GM19395 (cell line): ENCODE data around the gene IGSF9.

Experiments
- ATAC-seq: cut with Tn5 transposase; IDR thresholded peaks from one replicate; pipeline ENCODE4 v1.9.1; 2021; ENCODE audit warnings: mild to moderate bottlenecking, moderate library complexity; ENCODE audit not compliant: unreplicated experiment

The IGSF9 gene

GRCh38 chr1:159945483-159946241, at the start of gene IGSF9:
Gene IGSF9, minus strand, starts transcription at chr1:159945613. Its CDS starts 2,159 bp downstream, at chr1:159943454.
- ATAC-seq: no peak

DNA sequence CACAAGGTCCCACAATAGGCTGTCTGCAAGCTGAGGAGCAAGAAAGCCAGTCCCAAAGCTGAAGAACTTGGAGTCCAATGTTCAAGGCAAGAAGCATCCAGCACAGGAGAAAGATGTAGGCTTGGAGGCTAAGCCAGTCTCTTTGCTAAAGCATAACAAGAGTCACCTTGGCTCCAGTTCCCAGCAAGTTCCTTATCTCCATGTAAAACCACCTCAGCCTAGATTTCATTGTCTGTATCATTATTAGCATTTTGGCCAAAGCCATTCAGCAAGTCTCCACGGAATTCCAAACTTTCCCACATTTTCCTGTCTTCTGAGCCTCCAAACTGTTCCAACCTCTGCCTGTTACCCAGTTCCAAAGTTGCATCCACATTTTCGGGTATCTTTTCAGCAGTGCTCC, 49.5 kb upstream of the IGSF9 start:
- ATAC-seq: no peak

DNA sequence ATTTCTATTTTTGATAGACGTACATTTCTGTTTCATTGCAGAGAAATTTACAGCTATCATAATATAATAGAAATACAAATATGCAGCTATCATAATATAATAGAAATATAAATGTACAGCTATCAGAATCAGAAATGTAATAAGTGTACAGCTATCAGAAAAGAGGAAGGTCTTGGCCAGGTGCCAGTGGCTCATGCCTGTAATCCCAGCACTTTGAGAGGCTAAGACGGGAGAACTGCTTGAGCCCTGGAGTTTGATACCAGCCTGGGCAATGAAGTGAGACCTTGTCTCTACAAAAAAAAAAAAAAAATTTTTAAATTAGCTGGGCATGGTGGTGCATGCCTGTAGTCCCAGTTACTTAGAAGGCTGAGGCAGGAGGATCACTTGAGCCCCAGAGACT, 48.5 kb upstream of the IGSF9 start:
- ATAC-seq: no peak

DNA sequence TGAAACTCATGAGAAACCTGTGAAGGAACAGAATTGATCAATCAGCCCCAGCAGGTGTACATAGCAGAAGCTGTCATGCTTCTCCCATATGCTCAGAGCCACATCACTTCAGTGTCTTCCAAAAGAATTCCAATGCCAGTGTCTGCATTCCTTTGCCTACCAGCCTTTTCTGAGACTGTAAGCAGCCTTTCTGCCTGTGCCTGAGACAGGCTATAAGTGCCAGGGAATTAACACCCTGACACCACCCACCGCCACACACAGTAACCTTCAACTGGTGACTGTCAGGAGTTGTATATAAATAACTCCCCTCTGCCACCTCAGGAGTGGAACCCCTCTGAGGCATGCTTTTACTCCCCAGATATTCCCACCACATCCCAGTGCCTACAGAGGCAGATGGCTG, 46.7 kb upstream of the IGSF9 start:
- ATAC-seq: no peak

DNA sequence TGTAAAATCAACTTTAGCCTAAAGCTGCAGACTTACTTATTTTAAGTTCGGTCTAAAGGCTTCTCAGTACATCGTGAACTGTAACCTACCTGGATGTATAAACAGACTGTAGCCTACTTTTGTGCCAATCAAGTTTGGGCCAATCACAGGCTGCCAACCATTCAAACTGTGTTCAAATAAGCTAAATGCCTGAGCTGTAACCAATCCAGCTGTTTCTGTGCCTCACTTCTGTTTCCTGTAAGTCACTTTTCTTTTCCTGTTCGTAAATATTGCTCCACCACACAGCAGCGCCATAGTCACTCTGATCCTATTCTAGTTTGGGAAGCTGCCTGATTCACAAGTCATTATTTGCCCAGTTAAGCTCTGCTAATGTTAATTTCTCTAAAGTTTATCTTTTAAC, 46.1 kb upstream of the IGSF9 start:
- no peak for ATAC-seq

- ATAC-seq: no peak
These were observed 44.6 kb upstream of the IGSF9 start for GRCh38 chr1:159990005-159990404.

DNA sequence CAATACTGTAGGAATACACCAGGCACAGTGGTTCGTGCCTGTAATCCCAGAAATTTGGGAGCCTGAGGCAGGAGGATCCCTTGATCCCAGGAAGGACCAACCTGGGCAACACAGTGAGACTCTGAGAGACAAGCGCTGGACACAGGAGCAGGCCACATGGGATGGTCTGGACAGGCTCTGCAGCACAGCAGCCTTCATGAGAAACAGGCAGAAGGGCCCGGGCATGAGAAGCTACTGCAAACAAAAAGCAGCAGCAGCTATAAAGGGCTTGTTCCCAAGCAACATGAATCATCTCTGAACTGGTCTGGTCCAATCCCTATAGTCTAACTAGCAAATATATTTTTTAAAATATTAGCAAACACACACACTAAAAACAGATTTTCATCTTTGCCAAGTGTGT, 44.2 kb upstream of the IGSF9 start:
- ATAC-seq: no peak

- ATAC-seq: no peak
These were observed 42.6 kb upstream of the IGSF9 start for GRCh38 chr1:159988006-159988405.

DNA sequence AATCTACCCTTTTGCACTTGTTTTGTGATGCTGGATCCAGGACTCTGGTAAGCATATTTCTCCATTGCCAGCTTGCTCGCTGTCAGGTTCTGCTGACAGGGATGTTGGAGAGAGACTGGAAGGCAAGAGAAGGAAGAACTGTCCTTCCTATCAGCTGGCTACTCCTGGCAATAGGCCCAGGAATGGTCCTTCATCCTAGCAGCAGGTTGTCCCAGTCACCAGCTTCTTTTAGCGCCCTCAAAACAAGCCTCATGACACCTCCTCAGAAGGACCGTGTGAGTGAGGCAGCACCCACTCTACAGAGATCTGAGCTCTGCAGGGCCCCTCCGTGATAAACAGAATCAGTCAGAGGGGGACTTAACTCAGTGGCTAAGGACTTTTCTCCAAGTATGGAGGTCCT, 41.8 kb upstream of the IGSF9 start:
- no peak for ATAC-seq

- no peak for ATAC-seq
These were observed 41.1 kb upstream of the IGSF9 start for GRCh38 chr1:159986531-159986930.

GRCh38 chr1:159986093-159986492, 40.7 kb upstream of the IGSF9 start:
- no peak for ATAC-seq

DNA sequence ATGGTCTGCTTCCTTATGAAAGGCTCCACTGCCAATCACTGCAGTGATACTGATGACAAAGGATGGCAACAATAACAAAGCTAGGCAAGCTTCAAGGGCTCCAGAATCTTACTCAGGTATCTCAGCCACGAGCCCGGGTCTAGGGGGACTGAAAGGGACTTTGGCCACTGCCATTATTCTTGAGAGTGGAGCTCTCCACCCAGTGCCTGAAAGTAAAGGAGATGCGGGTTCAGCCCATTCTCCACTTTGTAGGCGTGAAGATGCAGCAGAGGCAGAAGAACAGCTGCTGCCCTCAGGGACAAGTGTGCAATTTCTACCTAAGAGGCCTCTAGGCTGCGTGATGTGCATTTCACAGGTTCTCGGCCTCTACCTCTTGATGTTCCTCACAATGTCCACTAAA, 40.1 kb upstream of the IGSF9 start:
- no peak for ATAC-seq

DNA sequence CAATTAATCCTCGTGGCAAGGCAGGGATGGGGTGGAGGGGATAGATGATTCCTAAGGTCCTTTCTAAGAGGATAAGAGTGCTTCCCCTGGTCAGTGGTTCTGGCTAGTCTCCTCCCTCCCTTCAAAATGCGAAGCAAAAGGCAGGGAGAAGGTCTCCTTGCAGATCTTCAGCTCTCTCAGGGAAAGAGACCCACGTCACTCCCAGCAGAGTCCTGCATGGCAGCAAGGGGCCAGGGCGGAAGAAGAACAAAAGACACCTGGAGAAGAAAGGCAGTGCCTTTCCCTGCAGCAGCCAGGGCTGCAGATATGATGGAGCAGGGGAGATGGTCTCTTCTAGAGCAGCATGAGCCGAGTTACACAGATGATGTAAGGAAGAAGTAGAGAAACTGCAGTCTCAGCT, 38.3 kb upstream of the IGSF9 start:
- no peak for ATAC-seq

GRCh38 chr1:159982280-159982679, 36.9 kb upstream of the IGSF9 start:
- no peak for ATAC-seq

- no peak for ATAC-seq
These were observed 36.1 kb upstream of the IGSF9 start for GRCh38 chr1:159981351-159982055.

DNA sequence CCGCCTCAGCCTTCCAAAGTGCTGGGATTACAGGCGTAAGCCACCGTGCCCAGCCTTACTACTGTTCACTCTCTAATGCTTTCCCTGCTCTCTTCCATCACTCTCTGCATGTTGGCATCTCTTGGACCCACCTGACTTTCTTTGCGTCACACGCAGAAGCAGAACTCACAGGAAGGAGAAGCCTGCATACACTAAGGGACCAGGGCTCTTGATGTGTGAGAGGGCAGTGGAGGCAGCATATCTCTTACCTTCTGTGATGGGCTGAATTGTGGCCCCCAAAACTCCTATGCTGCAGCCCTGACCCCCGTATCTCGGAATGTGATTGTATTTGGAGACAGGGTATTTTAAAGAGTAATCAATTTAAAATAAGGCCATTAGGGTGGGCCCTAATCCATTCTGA, 35.4 kb upstream of the IGSF9 start:
- ATAC-seq: no peak

DNA sequence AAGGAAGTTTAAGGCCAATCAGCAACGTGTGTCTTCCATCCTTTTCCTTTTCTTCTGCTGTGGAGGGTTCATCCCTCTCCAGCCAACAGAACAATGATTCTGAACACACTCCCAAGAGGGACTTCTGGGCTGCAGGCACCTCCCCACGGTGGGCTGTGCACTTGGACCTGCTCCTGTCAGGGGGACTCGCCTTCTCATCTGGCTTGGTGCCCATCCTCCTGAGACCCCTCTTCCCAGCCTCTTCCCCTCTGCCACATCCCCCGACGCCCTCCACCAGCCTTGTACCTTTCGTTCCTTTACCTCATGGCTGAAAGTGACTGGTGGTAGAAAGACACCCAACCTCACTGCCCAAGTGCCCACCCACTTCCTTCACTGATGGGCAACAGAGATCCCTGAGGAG, 34.7 kb upstream of the IGSF9 start:
- ATAC-seq: no peak

GRCh38 chr1:159979257-159979656, 33.8 kb upstream of the IGSF9 start:
- no peak for ATAC-seq

DNA sequence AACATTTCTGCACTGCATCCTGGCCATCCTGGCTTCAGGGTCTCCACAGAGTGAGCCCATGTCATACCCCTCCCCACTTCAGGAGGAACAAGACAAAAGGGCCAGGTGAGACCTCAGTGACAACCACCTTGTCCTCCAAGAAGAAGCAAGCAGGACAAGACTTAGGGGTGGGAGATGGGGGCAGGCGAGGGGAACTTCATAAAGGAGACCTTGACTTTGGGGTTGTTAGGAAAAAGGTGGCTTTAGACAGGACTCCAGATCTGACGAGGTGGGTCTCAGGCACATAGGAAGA, 32.6 kb upstream of the IGSF9 start:
- ATAC-seq: no peak

GRCh38 chr1:159977364-159978106, 32.1 kb upstream of the IGSF9 start:
- ATAC-seq: no peak

DNA sequence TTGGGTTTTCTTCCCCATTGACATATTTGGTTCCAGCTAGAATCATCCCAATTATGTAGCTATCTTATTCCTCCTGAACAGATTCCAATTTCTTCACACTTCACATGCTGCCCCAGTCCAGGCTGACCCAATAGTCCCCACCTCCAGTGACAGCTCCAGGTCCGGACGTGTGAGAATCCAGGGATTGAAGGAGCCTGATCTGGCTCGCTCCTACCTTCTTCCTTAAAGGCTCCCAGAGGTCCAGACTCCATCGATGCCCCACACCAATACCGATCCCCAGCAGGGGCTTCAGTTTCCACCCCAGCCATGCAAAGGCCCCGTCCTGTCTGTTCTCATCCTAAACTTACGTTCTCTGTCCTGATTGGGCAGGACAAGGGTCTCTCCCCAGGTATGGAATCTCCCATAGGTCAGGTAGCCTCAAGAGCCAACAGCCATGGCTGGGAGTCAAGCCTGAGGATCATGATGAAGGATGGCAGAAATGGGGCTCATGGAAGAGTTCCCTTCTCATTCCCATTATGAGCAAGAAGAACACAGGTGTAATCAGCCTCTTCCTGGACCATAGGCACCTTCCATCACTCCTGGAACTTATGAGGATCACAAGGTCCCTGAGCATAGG, 29.0 kb upstream of the IGSF9 start:
- ATAC-seq: no peak
